ENCODE results near the gene MEF2D. TPM values are rescaled to one million over a fixed set of nuclear protein-coding genes. Genes with fewer than 3 reads are reported as not detected.

MEF2D gene
- total and polyA plus RNA-seq, 2 donors (not counting 1 experiment from before 2014, with no cell fraction given) = 65.6 to 128 TPM

DNA sequence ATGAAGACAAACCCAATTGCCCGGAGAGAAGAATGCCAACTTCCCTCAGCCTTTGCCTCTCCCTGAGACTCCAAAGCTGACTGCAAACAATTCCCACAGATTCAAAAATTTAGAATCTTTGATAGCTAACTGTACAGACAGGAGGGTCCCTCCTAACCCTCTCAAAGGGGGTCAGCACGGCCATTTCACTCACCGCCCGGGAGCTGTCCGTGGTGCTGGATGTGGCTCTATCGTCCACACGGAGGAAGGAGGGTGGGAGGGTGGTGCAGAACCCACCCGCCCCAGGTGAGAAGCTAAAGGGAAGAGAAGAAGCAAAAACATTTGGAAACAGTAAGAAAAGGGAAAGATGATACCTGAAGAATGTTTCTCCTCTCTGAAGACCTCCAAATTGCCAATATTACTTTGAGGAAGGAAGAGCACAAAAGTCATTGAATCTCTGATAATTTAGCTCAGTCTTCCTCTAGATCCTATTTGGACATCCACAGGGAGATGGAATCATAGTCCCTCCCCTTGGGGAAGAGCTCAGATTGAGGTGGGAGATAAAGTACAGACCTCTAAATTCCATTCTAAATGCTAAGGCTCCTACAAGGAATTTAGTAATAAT, 86.0 kb downstream of the MEF2D start:
- Mint-ChIP-seq H3K4me3 (no peak overlapping the region), H3K27me3 (peaks cover 63% of the 10 kb centered on the region), H3K9me3 (ENCODE audit: insufficient read depth) (no peaks in the 10 kb centered on the region), H3K27ac (no peak overlapping the region), H3K4me1 (peaks cover 5% of the 10 kb centered on the region)
- TF ChIP-seq CTCF (IDR thresholded peaks at IDR 0.05) = no peak
- TF ChIP-seq EZH2 (IDR thresholded peaks at IDR 0.05; ENCODE audit: borderline replicate concordance, insufficient read depth, low read depth, low read length, poor library complexity, severe bottlenecking) = no peak
- Histone ChIP-seq H3K27me3 (replicated peaks in 1 of 4; ENCODE audit: control extremely low read depth in 1 of 4, control insufficient read depth in 3 of 4, insufficient read depth in 4 of 4, low read length in 3 of 4) (peaks cover 0 to 55% (median 24%) of the 10 kb centered on the region in 4 experiments), H3K79me2 (ENCODE audit: control insufficient read depth, insufficient read depth, low read length) (no peaks in the 10 kb centered on the region), H3K27ac (ENCODE audit: low read length in 2 of 2) (no peak overlapping the region), H4K20me1 (ENCODE audit: control insufficient read depth, insufficient read depth, low read length, poor library complexity, severe bottlenecking) (no peaks in the 10 kb centered on the region), H3K4me3 (ENCODE audit: control extremely low read depth in 1 of 5, extremely low read depth in 1 of 5, insufficient read depth in 1 of 5, low read depth in 2 of 5, low read length in 4 of 5) (no peak overlapping the region), H3K9me3 (ENCODE audit: control extremely low read depth in 1 of 3, control insufficient read depth in 2 of 3, insufficient read depth in 1 of 3, low read length in 2 of 3) (peaks cover 0 to 2% (median 0%) of the 10 kb centered on the region in 3 donors), H3K9ac (ENCODE audit: low read length) (no peak overlapping the region), H3K4me2 (replicated peaks; ENCODE audit: low read depth, low read length, poor library complexity, severe bottlenecking) (no peak overlapping the region), H2AFZ (ENCODE audit: insufficient read depth, low read depth, low read length, poor library complexity, severe bottlenecking) (no peak overlapping the region), H3K36me3 (replicated peaks in 1 of 2; ENCODE audit: control extremely low read depth in 1 of 2, control insufficient read depth in 1 of 2, extremely low read depth in 1 of 2, insufficient read depth in 2 of 2, low read length in 1 of 2) (no peaks in the 10 kb centered on the region), H3K4me1 (ENCODE audit: control insufficient read depth in 2 of 2, insufficient read depth in 2 of 2, low read length in 2 of 2) (peaks cover under 1 to 1% of the 10 kb centered on the region in 2 donors)
- ChIA-PET CTCF (interaction anchor here (0.9 to 1.6 kb wide), 3 partner anchors 29 to 31 kb away, joined by 3 to 12 read pairs (median 8); no protein-coding TSS in a partner anchor), POLR2A (no interaction called here)
- intact Hi-C loops (cut with micrococcal nuclease) = no loop called here
- 78% methylated on average over 1 of the region's 8 CpGs for WGBS (ENCODE audit: insufficient coverage)
- ATAC-seq (ENCODE audit: low read depth) (no peak), DNase-seq (peak; percentile 28)

Small RNAs within 50 kb of the gene (small RNA-seq; reads per million reads assigned to genes)
- gene MIR9-1 (ENCODE audit: insufficient read length, low read depth, low replicate concordance) (not detected), gene RF00019 (ENCODE audit: insufficient read length, low read depth, low replicate concordance) (not detected)

Other genes with a start within 250 kb of the MEF2D start
- 74.0 and 77.0 TPM in 2 replicates for gene SMG5, start 217.9 kb downstream of the MEF2D start, total RNA-seq
- gene SMG5, start 217.9 kb downstream of the MEF2D start, polyA plus RNA-seq = 45.8 and 53.5 TPM in 2 replicates
- 9.9 and 11.5 TPM in 2 replicates for gene TMEM79, start 216.4 kb downstream of the MEF2D start, total RNA-seq
- gene TMEM79, start 216.4 kb downstream of the MEF2D start, polyA plus RNA-seq = 16.9 and 19.1 TPM in 2 replicates
- gene GLMP, start 205.1 kb downstream of the MEF2D start, total RNA-seq = 21.2 and 21.3 TPM in 2 replicates
- gene GLMP, start 205.1 kb downstream of the MEF2D start, polyA plus RNA-seq = 4.2 and 10.2 TPM in 2 replicates
- 0.49 TPM in 1 of 2 replicates, not detected in the other for gene VHLL, start 201.5 kb downstream of the MEF2D start, total RNA-seq
- gene VHLL, start 201.5 kb downstream of the MEF2D start, polyA plus RNA-seq = 0.36 and 0.45 TPM in 2 replicates
- 106 and 109 TPM in 2 replicates for gene CCT3, start 162.5 kb downstream of the MEF2D start, total RNA-seq
- 78.4 and 107 TPM in 2 replicates for gene CCT3, start 162.5 kb downstream of the MEF2D start, polyA plus RNA-seq
- 0.69 TPM in 1 of 2 replicates, not detected in the other for gene TSACC, start 162.2 kb downstream of the MEF2D start, total RNA-seq
- gene TSACC, start 162.2 kb downstream of the MEF2D start, polyA plus RNA-seq = 1.2 TPM in 1 of 2 replicates, not detected in the other
- not detected in 2 replicates for gene RHBG, start 131.6 kb downstream of the MEF2D start, total RNA-seq
- gene RHBG, start 131.6 kb downstream of the MEF2D start, polyA plus RNA-seq = not detected in 2 replicates
- 0.07 TPM in 2 replicates for gene IQGAP3, start 71.8 kb upstream of the MEF2D start, total RNA-seq
- gene IQGAP3, start 71.8 kb upstream of the MEF2D start, polyA plus RNA-seq = 0.07 and 0.12 TPM in 2 replicates
- 26.6 and 29.8 TPM in 2 replicates for gene TTC24, start 78.9 kb upstream of the MEF2D start, total RNA-seq
- gene TTC24, start 78.9 kb upstream of the MEF2D start, polyA plus RNA-seq = 24.3 and 30.7 TPM in 2 replicates
- 56.9 and 59.7 TPM in 2 replicates for gene NAXE, start 91.0 kb upstream of the MEF2D start, total RNA-seq
- 35.7 and 42.8 TPM in 2 replicates for gene NAXE, start 91.0 kb upstream of the MEF2D start, polyA plus RNA-seq
- 31.4 and 38.3 TPM in 2 replicates for gene GPATCH4, start 100.7 kb upstream of the MEF2D start, total RNA-seq
- gene GPATCH4, start 100.7 kb upstream of the MEF2D start, polyA plus RNA-seq = 11.3 and 25.1 TPM in 2 replicates
- gene HAPLN2, start 118.6 kb upstream of the MEF2D start, total RNA-seq = 0.36 TPM in 1 of 2 replicates, not detected in the other
- 0.13 and 0.19 TPM in 2 replicates for gene HAPLN2, start 118.6 kb upstream of the MEF2D start, polyA plus RNA-seq
- not detected in 2 replicates for gene BCAN, start 141.3 kb upstream of the MEF2D start, total RNA-seq
- gene BCAN, start 141.3 kb upstream of the MEF2D start, polyA plus RNA-seq = not detected in 2 replicates
- gene NES, start 176.6 kb upstream of the MEF2D start, total RNA-seq = 0.05 TPM in 1 of 2 replicates, not detected in the other
- gene NES, start 176.6 kb upstream of the MEF2D start, polyA plus RNA-seq = not detected in 2 replicates
- 0.89 and 1.1 TPM in 2 replicates for gene CRABP2, start 204.8 kb upstream of the MEF2D start, total RNA-seq
- 1.2 and 3.6 TPM in 2 replicates for gene CRABP2, start 204.8 kb upstream of the MEF2D start, polyA plus RNA-seq
- 81.1 and 85.3 TPM in 2 replicates for gene METTL25B, start 227.7 kb upstream of the MEF2D start, total RNA-seq
- 63.1 and 78.3 TPM in 2 replicates for gene METTL25B, start 227.7 kb upstream of the MEF2D start, polyA plus RNA-seq
- gene ISG20L2, start 228.0 kb upstream of the MEF2D start, total RNA-seq = 51.7 and 52.5 TPM in 2 replicates
- gene ISG20L2, start 228.0 kb upstream of the MEF2D start, polyA plus RNA-seq = 28.8 and 30.1 TPM in 2 replicates
- gene MRPL24, start 240.3 kb upstream of the MEF2D start, total RNA-seq = 34.6 and 41.1 TPM in 2 replicates
- gene MRPL24, start 240.3 kb upstream of the MEF2D start, polyA plus RNA-seq = 23.0 and 39.4 TPM in 2 replicates